Measurements from ENCODE around the gene CDK16. TPM values are rescaled to one million over a fixed set of nuclear protein-coding genes. Genes with fewer than 3 reads are reported as not detected.

CDK16 gene
- total and polyA plus RNA-seq, 2 of the 13 experiments (the other 11 are each of a cell fraction or from before 2014, with no cell fraction given) = 64.5 to 225 TPM

DNA sequence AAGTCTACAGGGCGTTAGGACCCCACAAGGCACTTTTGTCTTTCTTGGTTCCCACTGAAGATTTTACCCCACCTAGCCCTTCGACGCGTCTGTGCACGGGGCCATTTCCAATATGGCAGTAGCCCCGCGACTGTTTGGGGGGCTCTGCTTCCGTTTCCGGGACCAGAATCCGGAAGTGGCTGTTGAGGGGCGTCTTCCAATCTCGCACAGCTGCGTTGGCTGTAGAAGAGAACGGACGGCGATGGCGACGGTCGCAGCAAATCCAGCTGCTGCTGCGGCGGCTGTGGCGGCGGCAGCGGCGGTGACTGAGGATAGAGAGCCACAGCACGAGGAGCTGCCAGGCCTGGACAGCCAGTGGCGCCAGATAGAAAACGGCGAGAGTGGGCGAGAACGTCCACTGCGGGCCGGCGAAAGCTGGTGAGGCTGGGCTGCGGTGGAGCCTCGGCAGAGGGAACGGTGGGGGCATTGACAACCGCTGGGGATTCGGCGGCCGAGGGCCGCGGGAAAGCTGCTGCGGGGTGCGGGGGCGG, 14.4 kb downstream of the CDK16 start, which contains the start of gene USP11 (continued):
- TF ChIP-seq ZNF264 (CRISPR knock-in tag; IDR thresholded peaks at IDR 0.05) (0 out of 2 replicates have a peak, but pooled peaks have one; percentile 30), ZBTB3 (CRISPR knock-in tag; IDR thresholded peaks at IDR 0.05; ENCODE audit: borderline replicate concordance, low read depth) (no peak), ZXDC (CRISPR knock-in tag; IDR thresholded peaks at IDR 0.05) (0 out of 2 replicates have a peak, but pooled peaks have one; percentile 28), NONO (IDR thresholded peaks at IDR 0.05) (no peak), NONO (CRISPR knock-in tag; conservative IDR thresholded peaks at IDR 0.05) (0 out of 2 replicates have a peak, but pooled peaks have one; percentile 28), RFXAP (CRISPR knock-in tag; IDR thresholded peaks at IDR 0.05; ENCODE audit: borderline replicate concordance) (peak; percentile 38; the same call in 1 of the 2 replicates), ZNF605 (CRISPR knock-in tag; IDR thresholded peaks at IDR 0.05) (peak; percentile 69), ELF1 (CRISPR knock-in tag; IDR thresholded peaks at IDR 0.05) (peak; percentile 94), THAP9 (CRISPR knock-in tag; IDR thresholded peaks at IDR 0.05; ENCODE audit: borderline replicate concordance) (peak; percentile 53; the same call in 1 of the 2 replicates), ZNF775 (CRISPR knock-in tag; IDR thresholded peaks at IDR 0.05; ENCODE audit: borderline replicate concordance) (no peak), ASH2L (IDR thresholded peaks at IDR 0.05; ENCODE audit: insufficient read length, low read depth, low read length) (peak; percentile 49), YEATS4 (CRISPR knock-in tag; IDR thresholded peaks at IDR 0.05; ENCODE audit: borderline replicate concordance) (peak; percentile 56), RAD21 (CRISPR knock-in tag; IDR thresholded peaks at IDR 0.05) (peak; percentile 22; the same call in 1 of the 2 replicates), ZNF558 (CRISPR knock-in tag; IDR thresholded peaks at IDR 0.05; ENCODE audit: borderline replicate concordance) (0 out of 2 replicates have a peak, but pooled peaks have one; percentile 46), ZNF598 (CRISPR knock-in tag; IDR thresholded peaks at IDR 0.05; ENCODE audit: borderline replicate concordance) (0 out of 2 replicates have a peak, but pooled peaks have one; percentile 36), SIN3A (IDR thresholded peaks at IDR 0.05; ENCODE audit: borderline replicate concordance, low read depth, low read length) (peak; percentile 36; the same call in 1 of the 2 replicates), ZBTB21 (CRISPR knock-in tag; IDR thresholded peaks at IDR 0.05) (peak; percentile 64; the same call in 1 of the 2 replicates), ZNF761 (CRISPR knock-in tag; conservative IDR thresholded peaks at IDR 0.05) (no peak), ATAD3A (CRISPR knock-in tag; IDR thresholded peaks at IDR 0.05) (no peak), POLR2A (IDR thresholded peaks at IDR 0.05; ENCODE audit: insufficient read depth in 1 of 2, low read depth in 2 of 2, low read length in 2 of 2) (peak; percentile 59 to 74)
- TF ChIP-seq, protein P1, sequence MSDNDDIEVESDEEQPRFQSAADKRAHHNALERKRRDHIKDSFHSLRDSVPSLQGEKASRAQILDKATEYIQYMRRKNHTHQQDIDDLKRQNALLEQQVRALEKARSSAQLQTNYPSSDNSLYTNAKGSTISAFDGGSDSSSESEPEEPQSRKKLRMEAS (IDR thresholded peaks at IDR 0.05) = peak; percentile 76

Data from HepG2 (cell line).